Measurements from ENCODE around the gene DUS2.
"Not testable (repeated sequence)": the region's sequence is repeated elsewhere in the genome, so short reads cannot be mapped to it uniquely, and the experiment has no call there.

Gene DUS2

GRCh38 chr16:68090130-68090529, 67.0 kb downstream of the DUS2 start:
- no peak overlapping the region for H3K27ac ChIP-seq
- TF ChIP-seq ZFX (IDR thresholded peaks at IDR 0.05; ENCODE audit: borderline replicate concordance) (no peak), CTCF (IDR thresholded peaks at IDR 0.05) (no peak)

GRCh38 chr16:68090533-68090932, 67.4 kb downstream of the DUS2 start:
- TF ChIP-seq CTCF (IDR thresholded peaks at IDR 0.05) (no peak), ZFX (IDR thresholded peaks at IDR 0.05; ENCODE audit: borderline replicate concordance) (no peak)
- no peak overlapping the region for H3K27ac ChIP-seq

GRCh38 chr16:68091380-68092261, 68.5 kb downstream of the DUS2 start:
- no peak for TF ChIP-seq CTCF (IDR thresholded peaks at IDR 0.05)
- no peak for TF ChIP-seq ZFX (IDR thresholded peaks at IDR 0.05; ENCODE audit: borderline replicate concordance)
- no peak overlapping the region for H3K27ac ChIP-seq

- not testable (repeated sequence) for H3K27ac ChIP-seq
These were observed 69.2 kb downstream of the DUS2 start for GRCh38 chr16:68092275-68092674.

- peak; percentile 44 for TF ChIP-seq CTCF (IDR thresholded peaks at IDR 0.05)
- TF ChIP-seq ZFX (IDR thresholded peaks at IDR 0.05; ENCODE audit: borderline replicate concordance) = no peak
- no peak overlapping the region for H3K27ac ChIP-seq
These were observed 70.9 kb downstream of the DUS2 start for GRCh38 chr16:68093816-68094613.

DNA sequence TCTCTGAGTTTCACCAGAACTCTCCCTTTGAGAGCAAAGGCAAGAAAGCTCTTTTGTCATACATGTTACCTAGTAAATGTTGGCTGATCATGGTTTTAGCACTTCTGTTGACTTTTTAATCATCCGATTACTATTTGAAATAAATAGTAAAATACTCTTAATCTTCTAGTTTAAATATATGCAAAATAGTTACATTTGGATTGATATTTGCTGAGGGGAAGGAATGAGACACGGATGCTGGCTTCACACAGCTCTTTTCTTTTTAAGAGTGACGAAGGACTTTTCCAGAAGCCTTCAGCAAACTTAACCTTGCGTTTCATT, 71.5 kb downstream of the DUS2 start:
- H3K27ac ChIP-seq = no peak overlapping the region
- TF ChIP-seq ZFX (IDR thresholded peaks at IDR 0.05; ENCODE audit: borderline replicate concordance) (no peak), CTCF (IDR thresholded peaks at IDR 0.05) (no peak)

GRCh38 chr16:68096491-68096890, 73.4 kb downstream of the DUS2 start:
- H3K27ac ChIP-seq = no peak overlapping the region
- no peak for TF ChIP-seq ZFX (IDR thresholded peaks at IDR 0.05; ENCODE audit: borderline replicate concordance)
- no peak for TF ChIP-seq CTCF (IDR thresholded peaks at IDR 0.05)
